ENCODE data around the gene MBD6. TPM values are rescaled to one million over a fixed set of nuclear protein-coding genes. Genes with fewer than 3 reads are reported as not detected.

MBD6 gene
- polyA plus RNA-seq, 1 experiment = 8.3 TPM

DNA sequence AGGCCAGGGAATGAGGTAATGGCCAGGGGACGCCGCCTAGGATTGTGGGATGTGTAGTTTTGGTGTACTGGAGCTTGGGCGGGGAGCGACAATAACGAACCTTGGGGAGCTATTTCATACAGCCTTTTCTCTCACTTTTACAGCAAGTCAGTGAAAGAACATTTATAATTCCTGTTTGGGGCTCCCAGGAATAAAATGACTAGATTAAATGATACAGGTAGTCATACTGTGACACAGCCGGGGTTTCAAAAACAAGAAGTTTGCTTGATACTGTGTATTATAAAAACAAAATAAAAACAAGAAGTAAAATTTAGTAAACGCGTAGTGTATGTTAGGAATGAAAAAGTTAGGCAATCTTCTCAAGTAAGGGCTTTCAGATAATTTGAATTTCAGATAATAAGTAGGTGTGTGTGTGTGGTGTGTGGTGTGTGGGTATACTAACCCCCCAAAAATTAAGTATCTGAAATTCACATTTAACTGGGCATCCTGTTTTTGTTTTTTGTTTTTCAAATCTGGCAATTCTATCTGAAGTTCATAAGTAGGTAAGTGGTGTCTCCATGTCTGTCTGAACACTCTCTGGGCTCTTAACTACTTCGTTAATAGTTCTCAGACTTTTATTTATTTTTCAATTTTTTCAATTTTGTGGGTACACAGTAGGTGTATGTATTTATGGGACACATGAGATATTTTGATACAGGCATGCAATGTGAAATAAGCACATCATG is 24.8 kb downstream of the MBD6 start:
- no peaks in the 10 kb centered on the region for H3K36me3 ChIP-seq (ENCODE audit: control insufficient read depth, insufficient read depth, low read length)
- ChIA-PET CTCF (interaction anchor here (1.1 kb wide), 1 partner anchor 23 kb away, joined by 3 read pairs; no protein-coding TSS in a partner anchor), POLR2A (interaction anchor here (0.5 to 0.6 kb wide), 4 partner anchors 27 to 526 kb away, joined by 3 to 14 read pairs (median 6); partner anchors contain the start of gene DDIT3)
- TF ChIP-seq CTCF (IDR thresholded peaks at IDR 0.05; ENCODE audit: insufficient read depth, low read depth, low read length) = no peak
- H3K4me3 ChIP-seq (ENCODE audit: low read depth, low read length) = peak overlapping the region; percentile 100
- H3K27me3 ChIP-seq (ENCODE audit: control insufficient read depth, insufficient read depth, low read length) = peaks cover 6% of the 10 kb centered on the region
- no peak for DNase-seq (ENCODE audit: low read depth)

DNA sequence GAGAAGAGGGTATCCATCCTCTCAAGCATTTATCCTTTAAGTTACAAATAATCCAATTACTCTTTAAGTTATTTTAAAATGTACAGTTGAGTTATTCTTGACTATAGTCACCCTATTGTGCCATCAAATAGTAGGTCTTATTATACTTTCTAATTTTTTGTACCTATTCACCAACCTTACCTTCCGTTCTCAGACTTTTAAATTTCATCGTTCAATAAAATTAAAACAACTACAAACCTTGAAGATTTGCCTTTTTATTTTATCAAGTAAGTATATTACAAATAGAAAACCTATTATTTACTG is 25.3 kb downstream of the MBD6 start:
- H3K36me3 ChIP-seq (ENCODE audit: control insufficient read depth, insufficient read depth, low read length) = no peaks in the 10 kb centered on the region
- CTCF ChIA-PET = no interaction called here
- H3K4me3 ChIP-seq (ENCODE audit: low read depth, low read length) = no peak overlapping the region
- no peak for TF ChIP-seq CTCF (IDR thresholded peaks at IDR 0.05; ENCODE audit: insufficient read depth, low read depth, low read length)
- peaks cover 6% of the 10 kb centered on the region for H3K27me3 ChIP-seq (ENCODE audit: control insufficient read depth, insufficient read depth, low read length)
- POLR2A ChIA-PET = no interaction called here
- no peak for DNase-seq (ENCODE audit: low read depth)

DNA sequence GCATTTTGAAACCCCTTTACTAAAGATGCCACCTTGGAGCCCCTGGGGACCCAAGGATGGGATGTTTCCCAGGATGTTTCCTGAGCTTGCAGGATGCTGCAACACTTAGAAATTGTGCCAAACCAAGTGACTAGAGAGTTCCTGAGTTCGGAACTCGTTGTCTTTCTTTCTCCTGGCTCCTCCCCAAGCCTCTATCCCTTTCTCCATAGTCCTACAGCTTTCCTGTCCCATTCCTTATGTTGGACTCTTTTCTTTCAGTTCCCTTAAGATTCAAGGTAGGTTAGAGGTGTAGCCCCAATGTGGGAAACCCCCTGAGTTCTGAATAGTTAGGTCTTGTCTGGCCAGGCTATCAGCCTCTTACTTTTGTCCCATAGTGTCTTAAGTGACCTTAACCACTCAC is 25.9 kb downstream of the MBD6 start:
- no peak for DNase-seq (ENCODE audit: low read depth)
- no peaks in the 10 kb centered on the region for H3K36me3 ChIP-seq (ENCODE audit: control insufficient read depth, insufficient read depth, low read length)
- peaks cover 6% of the 10 kb centered on the region for H3K27me3 ChIP-seq (ENCODE audit: control insufficient read depth, insufficient read depth, low read length)
- CTCF ChIA-PET = no interaction called here
- no peak overlapping the region for H3K4me3 ChIP-seq (ENCODE audit: low read depth, low read length)
- POLR2A ChIA-PET = no interaction called here
- no peak for TF ChIP-seq CTCF (IDR thresholded peaks at IDR 0.05; ENCODE audit: insufficient read depth, low read depth, low read length)

DNA sequence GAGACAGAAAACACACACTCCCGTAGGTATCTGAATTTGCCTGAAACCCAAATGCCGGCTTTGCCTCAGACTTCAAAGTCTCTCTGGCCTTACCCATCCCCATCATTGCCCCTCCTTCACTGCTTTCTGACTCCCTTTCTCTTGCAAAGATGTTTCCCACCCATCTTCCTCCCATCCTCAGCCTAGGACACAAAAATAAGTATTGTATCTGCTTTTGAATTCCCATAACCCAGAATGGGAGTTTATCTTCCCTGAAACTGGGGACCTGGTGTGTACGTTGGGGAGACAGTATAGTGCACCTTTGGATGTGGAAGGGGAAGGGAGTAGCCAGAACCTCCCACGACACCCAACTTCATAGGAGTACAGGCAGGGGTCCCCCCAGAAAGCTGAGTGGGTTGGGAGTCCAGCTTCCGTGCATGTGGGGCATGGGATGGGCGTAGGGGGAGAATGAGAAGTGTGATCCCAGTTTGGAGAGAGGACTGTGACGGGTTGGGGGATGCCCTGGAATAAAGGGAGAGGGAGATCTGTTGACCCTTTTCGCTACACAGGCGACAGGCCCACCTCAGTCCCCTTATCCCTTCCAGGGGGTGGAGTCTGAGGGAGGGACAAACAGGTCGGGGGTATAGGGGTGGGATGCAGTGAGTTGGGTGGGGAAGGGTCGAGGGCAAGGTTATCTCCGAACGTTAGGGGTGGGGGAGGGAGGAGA is 26.7 kb downstream of the MBD6 start:
- TF ChIP-seq CTCF (IDR thresholded peaks at IDR 0.05; ENCODE audit: insufficient read depth, low read depth, low read length) = no peak
- peaks cover 6% of the 10 kb centered on the region for H3K27me3 ChIP-seq (ENCODE audit: control insufficient read depth, insufficient read depth, low read length)
- H3K4me3 ChIP-seq (ENCODE audit: low read depth, low read length) = peak overlapping the region; percentile 42
- ChIA-PET CTCF (no interaction called here), POLR2A (no interaction called here)
- no peak for DNase-seq (ENCODE audit: low read depth)
- no peaks in the 10 kb centered on the region for H3K36me3 ChIP-seq (ENCODE audit: control insufficient read depth, insufficient read depth, low read length)

DNA sequence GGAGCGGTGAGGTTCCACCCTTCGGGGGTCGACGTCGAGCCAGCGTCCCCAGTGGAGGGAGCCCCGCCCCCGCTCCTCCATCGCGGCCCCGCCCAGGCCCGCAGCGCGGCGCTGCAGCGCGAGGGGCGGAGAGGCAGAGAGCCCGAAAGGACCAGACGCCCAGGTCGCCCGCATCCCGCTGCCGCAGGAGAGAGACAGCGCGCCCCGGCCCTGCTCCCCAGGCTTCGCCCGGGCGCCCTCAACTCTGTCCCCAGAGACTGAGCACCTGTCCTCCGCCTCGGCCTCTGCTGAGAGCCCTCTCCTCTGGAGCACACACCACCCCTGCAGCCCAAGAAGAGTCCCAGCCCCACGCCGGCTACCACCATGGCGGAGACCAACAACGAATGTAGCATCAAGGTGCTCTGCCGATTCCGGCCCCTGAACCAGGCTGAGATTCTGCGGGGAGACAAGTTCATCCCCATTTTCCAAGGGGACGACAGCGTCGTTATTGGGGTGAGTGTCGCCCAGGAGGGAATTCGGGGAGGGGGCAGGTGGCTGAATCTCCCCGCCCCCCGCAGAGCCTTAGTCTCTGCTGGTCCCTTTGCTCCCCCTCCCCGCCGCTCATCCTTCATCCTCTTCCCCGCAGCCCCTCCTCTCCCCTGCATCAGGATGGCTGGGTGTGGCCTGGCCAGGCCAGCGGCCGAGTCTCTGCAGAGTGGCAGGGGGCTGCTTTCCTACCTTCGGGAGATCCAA is 27.5 kb downstream of the MBD6 start, which contains the start of gene KIF5A:
Gene KIF5A (plus strand): TSS at position 136 of the 732 bp plus-strand sequence. CDS start 228 bp downstream, at position 364.
- Histone ChIP-seq H3K27me3 (ENCODE audit: control insufficient read depth, insufficient read depth, low read length) (peaks cover 6% of the 10 kb centered on the region), H3K4me3 (ENCODE audit: low read depth, low read length) (peak within 1 kb of the TSS; percentile 42), H3K36me3 (ENCODE audit: control insufficient read depth, insufficient read depth, low read length) (no peaks in the 10 kb centered on the region)
- ChIA-PET CTCF (no interaction called here), POLR2A (no interaction called here)
- no peak for DNase-seq (ENCODE audit: low read depth)
- no peak for TF ChIP-seq CTCF (IDR thresholded peaks at IDR 0.05; ENCODE audit: insufficient read depth, low read depth, low read length)

Measured in BJ (cell line).